BJ (cell line): Measurements from ENCODE around the gene LIG4. TPM values are rescaled to one million over a fixed set of nuclear protein-coding genes. Genes with fewer than 3 reads are reported as not detected.

ENCODE experiments used
- CTCF ChIA-PET: fragments of 350-600 bp; formaldehyde crosslinking; extraction: SDS; loops from one replicate; lab custom pipeline; 2021; ENCODE audit warnings: antibody characterized with exemption, inconsistent platforms; lab: Yijun Ruan, JAX
- POLR2A ChIA-PET: fragments of 300-600 bp; sonication (Branson Sonifier 250); formaldehyde crosslinking; extraction: SDS; loops from one replicate; lab custom pipeline; 2021; ENCODE audit warnings: antibody characterized with exemption; lab: Charles Lee
- DNase-seq: peaks from one replicate; pipeline ENCODE4 v3.0.0-alpha.2; 2011; ENCODE audit warnings: low read depth
- H3K27me3 ChIP-seq: 2 replicates; pipeline ENCODE4 v1.6.0; 2011; ENCODE audit warnings: low read length; ENCODE audit not compliant: control insufficient read depth, insufficient read depth
- H3K36me3 ChIP-seq: 2 replicates; pipeline ENCODE4 v1.5.1; 2011; ENCODE audit warnings: low read length; ENCODE audit not compliant: control insufficient read depth, insufficient read depth
- H3K4me3 ChIP-seq: 2 replicates; pipeline ENCODE4 v1.5.1; 2011; ENCODE audit warnings: low read depth, mild to moderate bottlenecking, control low read depth, low read length
- CTCF ChIP-seq: IDR thresholded peaks from 2 replicates; pipeline ENCODE4 v1.5.1; 2011; ENCODE audit warnings: low read depth, mild to moderate bottlenecking, control low read depth, inconsistent platforms, low read length, moderate library complexity; ENCODE audit not compliant: insufficient read depth
- polyA plus RNA-seq: library from polyadenylated mRNA; depleted of rRNA; stranded (reverse); fragments of >200 nt; gene quantifications from 2 replicates; pipeline ENCODE4 v1.2.3, GENCODE V29; 2011

The LIG4 gene
- polyA plus RNA-seq, 1 experiment, result 2.7 TPM

DNA sequence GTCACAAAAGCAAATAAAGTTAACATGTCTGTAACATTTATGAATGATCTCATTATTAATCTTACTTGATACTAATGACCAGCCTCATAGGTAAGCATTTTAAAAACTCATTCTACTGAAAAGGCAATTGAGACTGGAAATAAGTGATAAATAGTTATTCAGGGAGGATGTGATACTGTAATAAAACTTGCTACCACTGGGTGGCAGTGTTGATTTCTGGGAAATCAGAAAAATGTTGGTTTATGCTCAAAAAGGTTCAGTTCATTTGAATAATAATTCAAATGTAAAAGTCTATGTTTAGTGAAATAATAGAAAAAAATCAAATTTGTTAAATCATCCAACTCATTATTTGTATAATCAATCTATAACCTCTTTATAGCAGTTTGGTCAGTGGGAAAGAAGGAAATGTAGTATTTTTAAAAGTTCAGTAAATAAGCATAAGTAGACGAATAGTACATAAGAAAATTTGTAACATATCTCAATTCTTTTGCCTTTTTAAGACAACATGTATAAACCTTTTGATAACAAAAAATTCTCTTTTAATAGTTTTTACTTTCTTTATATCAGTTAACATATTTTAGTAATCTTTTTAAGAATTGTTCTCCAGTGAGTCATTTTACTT lies 12.4 kb upstream of the LIG4 start:
- H3K4me3 ChIP-seq, result no peak overlapping the region
- ChIA-PET POLR2A (no interaction called here), CTCF (interaction anchor here (1.0 kb wide), 1 partner anchor 10 kb away, joined by 3 read pairs; no protein-coding TSS in a partner anchor)
- no peaks in the 10 kb centered on the region for H3K27me3 ChIP-seq
- DNase-seq, result no peak
- peak; percentile 68 for TF ChIP-seq CTCF
- H3K36me3 ChIP-seq, result no peaks in the 10 kb centered on the region

- no peak for DNase-seq
- H3K36me3 ChIP-seq, result no peaks in the 10 kb centered on the region
- H3K4me3 ChIP-seq, result no peak overlapping the region
- POLR2A ChIA-PET, result no interaction called here
- no peaks in the 10 kb centered on the region for H3K27me3 ChIP-seq
- TF ChIP-seq CTCF, result no peak
- CTCF ChIA-PET, result interaction anchor here (0.7 to 1.2 kb wide), 2 partner anchors 8 to 50 kb away, joined by 3 read pairs; partner anchors contain the start of gene ABHD13
Measured at GRCh38 chr13:108226184-108226583, 10.8 kb upstream of the LIG4 start.

GRCh38 chr13:108225440-108225839 lies 10.1 kb upstream of the LIG4 start:
- TF ChIP-seq CTCF, result no peak
- ChIA-PET CTCF (interaction anchor here (1.2 kb wide), 1 partner anchor 50 kb away, joined by 3 read pairs; no protein-coding TSS in a partner anchor), POLR2A (no interaction called here)
- DNase-seq, result no peak
- Histone ChIP-seq H3K36me3 (no peaks in the 10 kb centered on the region), H3K4me3 (no peak overlapping the region), H3K27me3 (no peaks in the 10 kb centered on the region)

- DNase-seq, result no peak
- ChIA-PET CTCF (no interaction called here), POLR2A (no interaction called here)
- Histone ChIP-seq H3K27me3 (no peaks in the 10 kb centered on the region), H3K4me3 (no peak overlapping the region), H3K36me3 (no peaks in the 10 kb centered on the region)
- no peak for TF ChIP-seq CTCF
Measured at GRCh38 chr13:108223687-108224503, 8.6 kb upstream of the LIG4 start.

DNA sequence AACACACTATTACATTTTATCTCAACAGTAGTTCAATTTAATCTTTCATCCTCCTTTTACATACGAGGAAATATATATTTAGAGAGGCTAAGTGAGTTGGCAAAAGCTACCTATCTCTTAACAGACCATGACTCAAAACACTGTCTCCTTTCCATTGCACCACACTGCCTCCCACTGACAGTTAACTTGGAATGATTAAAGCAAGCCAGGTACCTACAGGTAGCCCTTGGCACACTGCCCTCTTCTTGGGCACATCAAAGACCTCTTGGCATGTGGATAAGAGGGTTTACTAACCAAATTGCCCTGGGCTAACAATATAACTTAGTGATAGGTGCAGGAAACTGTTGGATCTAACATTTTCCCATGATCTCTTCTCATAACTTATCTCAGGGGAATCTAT lies 4.7 kb upstream of the LIG4 start:
- POLR2A ChIA-PET, result no interaction called here
- H3K36me3 ChIP-seq, result no peaks in the 10 kb centered on the region
- H3K4me3 ChIP-seq, result no peak overlapping the region
- CTCF ChIA-PET, result no interaction called here
- H3K27me3 ChIP-seq, result no peaks in the 10 kb centered on the region
- no peak for DNase-seq
- TF ChIP-seq CTCF, result no peak
